ENCODE results near the gene GRM7.

- TF ChIP-seq, protein P1, sequence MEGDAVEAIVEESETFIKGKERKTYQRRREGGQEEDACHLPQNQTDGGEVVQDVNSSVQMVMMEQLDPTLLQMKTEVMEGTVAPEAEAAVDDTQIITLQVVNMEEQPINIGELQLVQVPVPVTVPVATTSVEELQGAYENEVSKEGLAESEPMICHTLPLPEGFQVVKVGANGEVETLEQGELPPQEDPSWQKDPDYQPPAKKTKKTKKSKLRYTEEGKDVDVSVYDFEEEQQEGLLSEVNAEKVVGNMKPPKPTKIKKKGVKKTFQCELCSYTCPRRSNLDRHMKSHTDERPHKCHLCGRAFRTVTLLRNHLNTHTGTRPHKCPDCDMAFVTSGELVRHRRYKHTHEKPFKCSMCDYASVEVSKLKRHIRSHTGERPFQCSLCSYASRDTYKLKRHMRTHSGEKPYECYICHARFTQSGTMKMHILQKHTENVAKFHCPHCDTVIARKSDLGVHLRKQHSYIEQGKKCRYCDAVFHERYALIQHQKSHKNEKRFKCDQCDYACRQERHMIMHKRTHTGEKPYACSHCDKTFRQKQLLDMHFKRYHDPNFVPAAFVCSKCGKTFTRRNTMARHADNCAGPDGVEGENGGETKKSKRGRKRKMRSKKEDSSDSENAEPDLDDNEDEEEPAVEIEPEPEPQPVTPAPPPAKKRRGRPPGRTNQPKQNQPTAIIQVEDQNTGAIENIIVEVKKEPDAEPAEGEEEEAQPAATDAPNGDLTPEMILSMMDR (IDR thresholded peaks at IDR 0.05): no peak
- TF ChIP-seq POLR2A (IDR thresholded peaks at IDR 0.05): no peak
Observed at GRCh38 chr3:7721869-7722268, 861.0 kb downstream of the GRM7 start.

All from adrenal gland (tissue), 5 donors.